Mesenchymal stem cell (in vitro differentiated cells and primary cell): ENCODE measurements around the gene CLOCK.

ENCODE experiments used
- DNase-seq: peaks from one replicate; pipeline ENCODE4 v3.0.0-alpha.2; 2013
- H2AFZ ChIP-seq: one replicate; pipeline ENCODE4 v1.6.1; 2013; ENCODE audit warnings: low read depth, mild to moderate bottlenecking, control low read depth, inconsistent platforms, low read length, moderate library complexity
- H2AK5ac ChIP-seq: 2 replicates; pipeline ENCODE4 v1.6.1; 2013; ENCODE audit warnings: low read length, moderate library complexity, mild to moderate bottlenecking, inconsistent platforms; ENCODE audit not compliant: severe bottlenecking
- H2BK120ac ChIP-seq: one replicate; pipeline ENCODE4 v1.6.1; 2013; ENCODE audit warnings: low read depth, mild to moderate bottlenecking, inconsistent platforms, low read length, moderate library complexity
- H2BK12ac ChIP-seq, 2 experiments: one replicate each; pipeline ENCODE4 v1.6.1; 2013; ENCODE audit warnings: inconsistent platforms in 2 of 2, low read length in 2 of 2, mild to moderate bottlenecking in 2 of 2, moderate library complexity in 2 of 2, control low read depth in 1 of 2
- H2BK15ac ChIP-seq: one replicate; pipeline ENCODE4 v1.6.1; 2013; ENCODE audit warnings: mild to moderate bottlenecking, low read depth, inconsistent platforms; ENCODE audit not compliant: poor library complexity, severe bottlenecking
- H2BK5ac ChIP-seq: 2 replicates; pipeline ENCODE4 v1.6.1; 2013; ENCODE audit warnings: low read depth, mild to moderate bottlenecking, low read length, control low read depth, inconsistent platforms; ENCODE audit not compliant: poor library complexity, severe bottlenecking
- H3K14ac ChIP-seq, 2 experiments: one replicate each; pipeline ENCODE4 v1.6.1; 2013; ENCODE audit warnings: inconsistent platforms in 2 of 2, low read length in 2 of 2, control low read depth in 1 of 2, mild to moderate bottlenecking in 1 of 2, moderate library complexity in 1 of 2
- H3K18ac ChIP-seq, 2 experiments: one replicate each; pipeline ENCODE4 v1.6.1; 2013; ENCODE audit warnings: inconsistent platforms in 2 of 2, low read length in 2 of 2, control low read depth in 1 of 2, low read depth in 1 of 2, mild to moderate bottlenecking in 1 of 2
- H3K23ac ChIP-seq, 2 experiments: one replicate each; pipeline ENCODE4 v1.6.1; 2013; ENCODE audit warnings: inconsistent platforms in 2 of 2, low read length in 2 of 2, mild to moderate bottlenecking in 2 of 2, moderate library complexity in 2 of 2, control low read depth in 1 of 2
- H3K27ac ChIP-seq: 2 replicates; pipeline ENCODE4 v1.5.1; 2013; ENCODE audit warnings: mild to moderate bottlenecking, moderate library complexity, low read length, control low read depth, inconsistent platforms; ENCODE audit not compliant: poor library complexity, severe bottlenecking
- H3K27me3 ChIP-seq, 2 experiments: 2 replicates each; pipeline versions ENCODE4 v1.6.1 to v1.7.0; 2013; ENCODE audit warnings: low read length in 2 of 2, mild to moderate bottlenecking in 2 of 2, moderate library complexity in 2 of 2, control low read depth in 1 of 2, inconsistent platforms in 1 of 2; ENCODE audit not compliant: control insufficient read depth in 1 of 2, insufficient read depth in 1 of 2
- H3K36me3 ChIP-seq, 2 experiments: 2 replicates each; pipeline versions ENCODE4 v1.6.1 to v1.7.0; 2013; ENCODE audit warnings: low read length in 2 of 2, control low read depth in 1 of 2, inconsistent platforms in 1 of 2, low read depth in 1 of 2, mild to moderate bottlenecking in 1 of 2; ENCODE audit not compliant: insufficient read depth in 2 of 2, control insufficient read depth in 1 of 2
- H3K4ac ChIP-seq, 2 experiments: one replicate each; pipeline ENCODE4 v1.6.1; 2013; ENCODE audit warnings: inconsistent platforms in 2 of 2, low read length in 2 of 2, mild to moderate bottlenecking in 2 of 2, moderate library complexity in 2 of 2, control low read depth in 1 of 2, low read depth in 1 of 2
- H3K4me1 ChIP-seq: 2 replicates; pipeline ENCODE4 v1.6.1; 2013; ENCODE audit warnings: low read depth, low read length, control low read depth; ENCODE audit not compliant: control insufficient read depth, insufficient read depth
- H3K4me2 ChIP-seq: 2 replicates; pipeline ENCODE4 v1.6.1; 2013; ENCODE audit warnings: low read length, mild to moderate bottlenecking, inconsistent platforms; ENCODE audit not compliant: poor library complexity, severe bottlenecking
- H3K4me3 ChIP-seq, 2 experiments: 2 replicates each; pipeline versions ENCODE4 v1.5.1 to v1.7.0; 2013; ENCODE audit warnings: low read length in 2 of 2, mild to moderate bottlenecking in 2 of 2, control low read depth in 1 of 2, low read depth in 1 of 2; ENCODE audit not compliant: insufficient read depth in 1 of 2
- H3K79me1 ChIP-seq: replicated peaks from 2 replicates; pipeline ENCODE4 v1.6.1; 2013; ENCODE audit warnings: mild to moderate bottlenecking, control low read depth, low read length, inconsistent platforms; ENCODE audit not compliant: poor library complexity, severe bottlenecking
- H3K9ac ChIP-seq: 2 replicates; pipeline ENCODE4 v1.7.0; 2013; ENCODE audit warnings: mild to moderate bottlenecking, low read length, moderate library complexity
- H3K9me3 ChIP-seq: 2 replicates; pipeline ENCODE4 v1.7.0; 2013; ENCODE audit warnings: mild to moderate bottlenecking, low read length; ENCODE audit not compliant: control insufficient read depth
- H4K8ac ChIP-seq: one replicate; pipeline ENCODE4 v1.6.1; 2013; ENCODE audit warnings: inconsistent platforms, mild to moderate bottlenecking, low read length, moderate library complexity
- H4K91ac ChIP-seq: one replicate; pipeline ENCODE4 v1.6.1; 2013; ENCODE audit warnings: mild to moderate bottlenecking, low read length, inconsistent platforms
- WGBS: methylation state at CpG from one replicate; pipeline ENCODE4 v1.1.7; 2013; ENCODE audit warnings: mixed read lengths; 5-methylcytosine and 5-hydroxymethylcytosine counted together

Gene CLOCK

DNA sequence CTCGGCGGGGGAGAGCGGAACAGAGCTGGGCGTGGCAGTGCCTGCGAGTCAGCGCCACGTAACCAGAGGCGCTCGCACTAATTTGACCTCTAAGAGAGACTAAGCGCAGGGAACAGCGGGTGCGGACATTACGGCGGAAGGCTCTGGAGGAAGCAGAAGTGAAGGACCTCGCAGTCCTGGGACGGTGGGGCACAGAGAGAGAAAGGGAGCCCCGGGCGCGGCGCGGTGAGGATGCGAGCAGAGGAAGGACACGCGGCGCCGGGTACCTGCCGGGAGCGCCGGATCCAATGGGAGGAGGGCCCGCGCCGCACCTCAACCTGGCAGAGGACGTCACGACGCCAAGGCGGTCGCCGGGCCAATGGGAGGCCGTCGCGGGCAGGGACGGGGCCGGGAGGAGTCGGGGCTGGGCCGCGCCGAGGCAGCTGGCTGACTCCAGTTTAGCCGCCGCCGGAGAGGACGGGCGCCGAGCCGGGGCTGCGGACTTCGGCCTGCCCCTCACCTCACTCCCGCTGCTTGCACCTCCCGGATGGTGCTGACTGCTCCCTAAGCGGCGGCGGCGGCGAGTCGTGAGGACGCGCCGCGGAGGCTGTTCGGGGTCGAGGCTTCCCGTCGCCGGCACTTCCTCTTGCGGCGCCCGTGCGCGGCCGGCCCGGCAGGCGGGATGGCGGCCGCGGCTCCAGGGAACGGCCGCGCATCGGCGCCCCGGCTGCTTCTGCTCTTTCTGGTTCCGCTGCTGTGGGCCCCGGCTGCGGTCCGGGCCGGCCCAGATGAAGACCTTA, 151.0 kb downstream of the CLOCK start, which contains the start of gene TMEM165:
TSS of gene TMEM165 (plus strand) at position 429 of the 779 bp plus-strand sequence. CDS start at position 662, 233 bp downstream.
- Histone ChIP-seq H2BK5ac (peak within 1 kb of the TSS; percentile 97), H2BK120ac (peak within 1 kb of the TSS; percentile 73), H2BK15ac (peak within 1 kb of the TSS; percentile 67), H4K91ac (peak within 1 kb of the TSS; percentile 97), H3K23ac (peak within 1 kb of the TSS; percentile 60 to 96), H4K8ac (peak within 1 kb of the TSS; percentile 96), H2BK12ac (peak within 1 kb of the TSS in 1 of 2 experiments; percentile 16), H2AK5ac (no peak within 1 kb of the TSS), H3K79me1 (peaks cover 1% of the 10 kb centered on the region), H3K14ac (peak within 1 kb of the TSS; percentile 57 to 98), H3K9me3 (no peaks in the 10 kb centered on the region), H3K4me2 (peak within 1 kb of the TSS; percentile 90), H3K18ac (peak within 1 kb of the TSS; percentile 98 to 100), H3K4me1 (peaks cover 2% of the 10 kb centered on the region), H3K36me3 (peaks cover 0 to 13% of the 10 kb centered on the region in 2 experiments), H3K27ac (peak within 1 kb of the TSS; percentile 92), H3K4ac (peak within 1 kb of the TSS; percentile 99), H3K4me3 (peak within 1 kb of the TSS; percentile 80 to 99), H3K27me3 (no peaks in the 10 kb centered on the region), H3K9ac (peak within 1 kb of the TSS; percentile 96), H2AFZ (peak within 1 kb of the TSS; percentile 86)
- WGBS = under 1% methylated on average over 76 of the region's 95 CpGs
- DNase-seq = peak; percentile 89

DNA sequence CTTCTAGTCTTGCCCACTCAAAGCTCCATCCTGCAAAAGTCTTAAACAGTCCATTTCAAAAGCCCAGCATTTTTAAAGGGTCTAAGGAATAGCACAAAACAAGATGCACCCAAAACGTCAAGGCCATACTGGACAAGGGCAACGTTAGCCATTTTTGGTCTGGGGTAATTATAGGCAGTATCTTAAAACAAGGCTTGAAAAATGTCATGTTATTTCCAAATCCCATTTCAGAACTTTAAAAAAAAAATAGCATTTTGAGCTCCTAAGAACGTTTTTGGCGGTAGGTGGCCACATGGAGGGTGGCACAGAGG, 151.5 kb downstream of the CLOCK start:
- no peak overlapping the region for H3K14ac ChIP-seq
- under 1% methylated on average over 4 of the region's 4 CpGs for WGBS

DNA sequence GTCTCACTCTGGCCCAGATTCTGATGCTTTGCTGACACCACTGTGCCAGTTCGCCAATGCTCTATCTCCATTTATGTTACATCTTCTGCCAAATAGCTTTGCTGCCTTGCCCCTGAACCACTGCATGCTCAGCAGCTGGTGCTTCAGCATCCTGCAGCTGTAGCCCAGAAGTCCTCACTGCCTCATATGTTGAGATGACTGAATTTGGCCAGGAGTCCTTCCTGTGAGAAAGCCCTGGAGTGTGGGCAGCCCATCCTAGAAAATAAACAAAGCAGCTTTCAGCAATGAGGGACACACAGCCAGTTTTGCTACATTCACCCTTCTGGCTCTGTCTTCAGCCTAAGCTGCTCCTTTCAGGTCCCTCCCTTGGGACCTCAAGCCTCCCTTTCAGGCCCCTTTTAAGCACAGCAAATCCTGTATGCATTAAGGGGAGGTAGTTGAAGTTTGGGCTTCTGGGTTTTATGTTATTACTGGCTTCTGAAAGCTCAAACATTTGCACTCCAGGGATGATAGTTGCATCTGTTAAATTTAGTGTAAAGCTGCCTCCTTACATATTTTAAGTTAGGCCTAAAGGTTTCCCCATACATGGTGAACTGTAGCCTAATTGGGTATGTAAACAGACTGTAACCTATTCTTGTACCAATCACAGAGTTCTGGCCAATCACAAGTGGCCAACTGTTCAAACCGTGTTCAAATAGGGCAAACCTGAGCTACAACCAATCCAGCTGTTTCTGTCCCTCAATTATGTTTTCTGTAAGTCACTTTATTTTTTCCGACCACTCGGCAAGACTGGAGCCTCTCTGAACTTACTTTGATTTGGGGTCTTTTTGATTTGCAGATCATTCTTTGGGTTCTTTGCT, 153.0 kb downstream of the CLOCK start:
- Histone ChIP-seq H4K91ac (no peak overlapping the region), H3K27ac (no peak overlapping the region), H3K79me1 (peaks cover 1% of the 10 kb centered on the region), H3K27me3 (no peaks in the 10 kb centered on the region), H3K4me2 (no peak overlapping the region), H3K4me1 (no peaks in the 10 kb centered on the region), H2BK5ac (no peak overlapping the region), H2BK120ac (no peak overlapping the region), H2BK15ac (no peak overlapping the region), H2BK12ac (no peak overlapping the region), H3K14ac (no peak overlapping the region), H3K9me3 (no peaks in the 10 kb centered on the region), H3K4ac (no peak overlapping the region), H3K36me3 (peaks cover 0 to 4% of the 10 kb centered on the region in 2 experiments), H2AFZ (no peak overlapping the region), H3K18ac (no peak overlapping the region), H2AK5ac (no peak overlapping the region), H3K23ac (no peak overlapping the region), H3K4me3 (no peak overlapping the region), H3K9ac (peak overlapping the region; percentile 12), H4K8ac (no peak overlapping the region)
- DNase-seq = no peak
- WGBS = 89% methylated on average over 4 of the region's 4 CpGs

More for the DNA sequence above, 151.5 kb downstream of the CLOCK start:
- H3K27ac ChIP-seq = peak overlapping the region; percentile 59
- H4K91ac ChIP-seq = no peak overlapping the region
- H3K4me2 ChIP-seq = peak overlapping the region; percentile 78
- H3K9ac ChIP-seq = peak overlapping the region; percentile 96
- peaks cover 2% of the 10 kb centered on the region for H3K4me1 ChIP-seq
- H3K27me3 ChIP-seq = no peaks in the 10 kb centered on the region
- no peak overlapping the region for H3K23ac ChIP-seq
- H4K8ac ChIP-seq = peak overlapping the region; percentile 72
- H3K9me3 ChIP-seq = no peaks in the 10 kb centered on the region
- H2AFZ ChIP-seq = no peak overlapping the region
- no peak overlapping the region for H2BK120ac ChIP-seq
- no peak overlapping the region for H2BK15ac ChIP-seq
- H3K79me1 ChIP-seq = peaks cover 1% of the 10 kb centered on the region
- peak overlapping the region in 1 of 2 experiments; percentile 29 for H3K4ac ChIP-seq
- H3K18ac ChIP-seq = peak overlapping the region in 1 of 2 experiments; percentile 79
- no peak overlapping the region for H2BK12ac ChIP-seq
- H2AK5ac ChIP-seq = no peak overlapping the region
- no peak overlapping the region for H2BK5ac ChIP-seq
- H3K4me3 ChIP-seq = peak overlapping the region; percentile 80 to 99
- peaks cover 0 to 11% of the 10 kb centered on the region in 2 experiments for H3K36me3 ChIP-seq
- no peak for DNase-seq

DNA sequence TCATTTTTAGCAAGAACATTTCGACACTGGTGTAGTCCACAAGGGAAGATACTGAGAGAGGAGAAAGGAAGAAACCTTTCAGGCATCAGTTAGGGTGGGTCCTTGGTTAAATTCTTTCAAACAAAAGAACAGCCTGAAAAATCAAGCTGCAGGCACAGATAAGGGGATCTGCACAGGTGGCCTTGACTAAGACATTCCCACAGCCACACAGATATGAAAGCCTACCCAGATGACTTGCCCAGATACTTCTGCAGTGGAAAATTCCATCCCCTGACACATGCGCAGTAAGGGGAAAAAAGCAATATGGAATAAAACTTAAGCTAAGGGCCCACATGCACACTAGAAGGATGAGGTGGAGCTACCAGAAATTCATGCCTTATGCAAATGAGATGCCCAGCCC, 159.9 kb downstream of the CLOCK start:
- Histone ChIP-seq H3K9me3 (no peaks in the 10 kb centered on the region), H3K4me1 (no peaks in the 10 kb centered on the region), H2BK12ac (no peak overlapping the region), H2BK120ac (no peak overlapping the region), H2AK5ac (no peak overlapping the region), H4K91ac (no peak overlapping the region), H3K79me1 (no peaks in the 10 kb centered on the region), H3K18ac (no peak overlapping the region), H4K8ac (no peak overlapping the region), H3K27ac (no peak overlapping the region), H3K14ac (no peak overlapping the region), H3K4ac (no peak overlapping the region), H3K27me3 (no peaks in the 10 kb centered on the region), H2AFZ (no peak overlapping the region), H3K36me3 (no peaks in the 10 kb centered on the region), H3K9ac (no peak overlapping the region), H2BK15ac (no peak overlapping the region), H3K4me3 (no peak overlapping the region), H3K23ac (no peak overlapping the region), H3K4me2 (no peak overlapping the region), H2BK5ac (no peak overlapping the region)
- no peak for DNase-seq
- 100% methylated on average over 1 of the region's 2 CpGs for WGBS
